Loucy (cell line): ENCODE data around the gene INS.

ENCODE experiments used
- H2AFZ ChIP-seq: fragments of 200-600 bp; sonication (generic); 2 replicates; pipeline ENCODE4 v1.6.0; 2016; ENCODE audit warnings: antibody characterized with exemption, mild to moderate bottlenecking, low read length, moderate library complexity
- H3F3A ChIP-seq: fragments of 200-600 bp; 2 replicates; pipeline ENCODE4 v1.6.0; 2016; ENCODE audit warnings: antibody characterized with exemption, low read depth, mild to moderate bottlenecking
- H3K27me3 ChIP-seq: fragments of 200-600 bp; sonication (generic); 2 replicates; pipeline ENCODE4 v1.6.1; 2014; ENCODE audit warnings: low read length, mild to moderate bottlenecking; ENCODE audit not compliant: insufficient read depth, poor library complexity, severe bottlenecking
- H3K36me3 ChIP-seq: fragments of 200-600 bp; sonication (generic); 2 replicates; pipeline ENCODE4 v1.6.1; 2016; ENCODE audit warnings: low read length; ENCODE audit not compliant: insufficient read depth
- H3K4me1 ChIP-seq: fragments of 200-600 bp; sonication (generic); 2 replicates; pipeline ENCODE4 v1.5.1; 2014; ENCODE audit warnings: low read length, mild to moderate bottlenecking; ENCODE audit not compliant: insufficient read depth, poor library complexity, severe bottlenecking
- H3K4me2 ChIP-seq: fragments of 200-600 bp; sonication (generic); 2 replicates; pipeline ENCODE4 v1.6.0; 2014; ENCODE audit warnings: antibody characterized with exemption, low read length, low read depth, mild to moderate bottlenecking; ENCODE audit not compliant: poor library complexity, severe bottlenecking
- H3K4me3 ChIP-seq: fragments of 200-600 bp; sonication (generic); 2 replicates; pipeline ENCODE4 v1.5.1; 2014; ENCODE audit warnings: low read length, mild to moderate bottlenecking, mixed read lengths; ENCODE audit not compliant: poor library complexity, severe bottlenecking
- H3K79me2 ChIP-seq: fragments of 200-600 bp; sonication (generic); 2 replicates; pipeline ENCODE4 v1.6.1; 2014; ENCODE audit warnings: low read length; ENCODE audit not compliant: insufficient read depth
- H3K9ac ChIP-seq: fragments of 200-600 bp; sonication (generic); 2 replicates; pipeline ENCODE4 v1.6.0; 2014; ENCODE audit warnings: mild to moderate bottlenecking, low read depth, low read length, moderate library complexity; ENCODE audit not compliant: poor library complexity, severe bottlenecking
- H3K9me2 ChIP-seq: fragments of 200-600 bp; sonication (generic); replicated peaks from 2 replicates; pipeline ENCODE4 v1.6.1; 2016; ENCODE audit warnings: low read depth, low read length, mixed read lengths
- H3K9me3 ChIP-seq: fragments of 200-600 bp; sonication (generic); 2 replicates; pipeline ENCODE4 v1.6.1; 2014; ENCODE audit warnings: mild to moderate bottlenecking, antibody characterized with exemption, low read length, low read depth; ENCODE audit not compliant: insufficient read depth
- H4K20me1 ChIP-seq: fragments of 200-600 bp; sonication (generic); 2 replicates; pipeline ENCODE4 v1.6.0; 2014; ENCODE audit warnings: antibody characterized with exemption, low read length, mild to moderate bottlenecking; ENCODE audit not compliant: insufficient read depth, poor library complexity, severe bottlenecking
- CTCF ChIP-seq: fragments of 200-600 bp; sonication (generic); conservative IDR thresholded peaks from 2 replicates; pipeline ENCODE4 v1.5.1; 2014; ENCODE audit warnings: mild to moderate bottlenecking, antibody characterized with exemption, low read length
- EZH2phosphoT487 ChIP-seq: fragments of 200-600 bp; IDR thresholded peaks from 2 replicates; pipeline ENCODE4 v1.6.1; 2018; ENCODE audit warnings: antibody characterized with exemption, mild to moderate bottlenecking, moderate library complexity, borderline replicate concordance

INS gene

GRCh38 chr11:2132874-2133240, 28.2 kb downstream of the INS start:
- no peaks in the 10 kb centered on the region for H3K79me2 ChIP-seq
- no peak overlapping the region for H3K4me2 ChIP-seq
- no peaks in the 10 kb centered on the region for H4K20me1 ChIP-seq
- no peaks in the 10 kb centered on the region for H3K27me3 ChIP-seq
- H3K4me3 ChIP-seq = no peak overlapping the region
- H3K9me3 ChIP-seq = no peaks in the 10 kb centered on the region
- TF ChIP-seq CTCF (no peak), EZH2phosphoT487 (no peak)
- H3K9ac ChIP-seq = no peak overlapping the region
- no peaks in the 10 kb centered on the region for H3K36me3 ChIP-seq
- no peak overlapping the region for H2AFZ ChIP-seq
- no peaks in the 10 kb centered on the region for H3K9me2 ChIP-seq
- no peaks in the 10 kb centered on the region for H3K4me1 ChIP-seq
- H3F3A ChIP-seq = no peaks in the 10 kb centered on the region

- Histone ChIP-seq H3F3A (no peaks in the 10 kb centered on the region), H3K79me2 (no peaks in the 10 kb centered on the region), H3K9me3 (no peaks in the 10 kb centered on the region), H3K36me3 (no peaks in the 10 kb centered on the region), H3K27me3 (no peaks in the 10 kb centered on the region), H3K4me3 (no peak overlapping the region), H3K4me2 (no peak overlapping the region), H4K20me1 (no peaks in the 10 kb centered on the region), H3K4me1 (no peaks in the 10 kb centered on the region), H3K9me2 (no peaks in the 10 kb centered on the region), H3K9ac (no peak overlapping the region), H2AFZ (no peak overlapping the region)
- no peak for TF ChIP-seq CTCF
- no peak for TF ChIP-seq EZH2phosphoT487
These were observed 28.8 kb downstream of the INS start for GRCh38 chr11:2132246-2132645.

GRCh38 chr11:2131371-2132236, 29.4 kb downstream of the INS start:
- Histone ChIP-seq H3K4me1 (no peaks in the 10 kb centered on the region), H3K9me3 (no peaks in the 10 kb centered on the region), H3K36me3 (no peaks in the 10 kb centered on the region), H3K4me3 (no peak overlapping the region), H3F3A (no peaks in the 10 kb centered on the region), H3K79me2 (no peaks in the 10 kb centered on the region), H3K4me2 (no peak overlapping the region), H2AFZ (no peak overlapping the region), H3K9me2 (no peaks in the 10 kb centered on the region), H4K20me1 (no peaks in the 10 kb centered on the region), H3K27me3 (no peaks in the 10 kb centered on the region), H3K9ac (no peak overlapping the region)
- TF ChIP-seq CTCF (no peak), EZH2phosphoT487 (no peak)
